Suprapubic skin (tissue), 3 donors: ENCODE data around the gene MRPS14.

Source experiments
- CTCF ChIP-seq, 2 donors: fragments of 200-600 bp in 1 of 2; fragments of 450-650 bp in 1 of 2; sonication (generic) in 1 of 2; IDR thresholded peaks; one replicate each; pipeline ENCODE4 v1.5.1; 2016 to 2019; ENCODE audit warnings: antibody characterized with exemption in 2 of 2, mild to moderate bottlenecking in 1 of 2, moderate library complexity in 1 of 2
- EP300 ChIP-seq: sonication (generic); formaldehyde crosslinking; IDR thresholded peaks from one replicate; pipeline ENCODE4 v1.6.1; 2017; ENCODE audit warnings: antibody characterized with exemption

DNA sequence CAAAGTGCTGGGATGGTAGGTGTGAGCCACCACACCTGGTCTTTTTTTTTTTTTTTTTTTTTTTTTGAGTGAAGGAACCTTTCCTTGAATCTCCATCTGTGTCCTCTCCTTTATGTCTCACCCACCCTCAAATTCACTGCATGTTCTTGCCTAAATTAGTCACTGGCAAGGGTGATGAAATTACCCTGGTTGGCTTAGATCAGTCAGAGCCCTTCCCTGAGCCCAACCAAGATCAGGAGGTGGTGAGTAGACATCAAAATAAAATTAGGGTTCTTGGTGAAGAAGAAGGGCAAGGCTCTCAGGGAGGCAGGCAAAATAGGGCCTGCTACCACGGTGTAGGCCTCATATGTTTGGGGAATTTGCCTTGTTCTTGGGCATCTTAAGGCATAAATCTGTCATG lies 39.1 kb upstream of the MRPS14 start:
- TF ChIP-seq EP300 (no peak), CTCF (IDR thresholded peaks at IDR 0.05) (no peak)
